IPS-NIHi11 (cell line): Measurements from ENCODE around the gene CNOT4.
"Not testable (repeated sequence)": the region's sequence is repeated elsewhere in the genome, so short reads cannot be mapped to it uniquely, and the experiment has no call there.

Experiments
- DNase-seq: peaks from one replicate; pipeline ENCODE4 v3.0.0; 2012; ENCODE audit warnings: mixed read lengths, low spot score

Gene CNOT4

DNA sequence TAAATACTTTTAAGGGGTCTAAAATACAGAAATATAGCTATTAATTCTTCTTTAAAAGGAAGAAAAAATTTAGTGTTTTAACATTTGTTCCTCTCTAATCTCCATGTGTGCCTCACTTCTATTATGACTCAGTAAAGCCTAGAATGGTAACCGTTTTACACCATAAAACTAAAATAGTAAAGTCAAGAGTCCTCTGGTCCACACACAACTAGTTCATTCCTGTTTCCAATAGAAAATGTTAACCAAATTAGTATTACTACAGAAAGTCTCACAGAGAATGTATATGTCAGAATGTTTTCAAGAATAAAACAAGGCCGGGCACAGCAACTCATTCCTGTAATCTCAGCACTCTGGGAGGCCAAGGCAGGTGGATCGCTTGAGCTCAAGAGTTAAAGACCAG is 55.8 kb downstream of the CNOT4 start:
- DNase-seq: no peak

- DNase-seq: no peak
Measured at GRCh38 chr7:135449436-135449835, 60.5 kb downstream of the CNOT4 start.

DNA sequence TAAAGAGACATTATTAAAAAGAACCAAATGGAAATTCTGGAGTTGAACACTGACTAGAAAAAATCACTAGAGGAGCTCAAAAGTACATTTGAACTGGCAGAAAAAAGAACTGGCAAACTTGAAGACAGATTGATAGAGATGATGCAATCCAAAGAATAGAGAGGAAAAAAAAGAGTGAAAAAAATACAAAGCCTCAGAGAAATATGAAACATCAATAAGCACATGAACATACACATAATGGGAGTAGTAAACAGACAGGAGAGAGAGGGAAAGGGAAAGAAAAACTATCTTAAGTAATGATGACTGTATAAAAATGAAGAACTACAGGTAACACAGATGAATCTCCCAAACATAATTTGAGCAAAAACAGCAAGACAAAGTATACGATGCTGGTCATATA is 61.1 kb downstream of the CNOT4 start:
- no peak for DNase-seq

DNA sequence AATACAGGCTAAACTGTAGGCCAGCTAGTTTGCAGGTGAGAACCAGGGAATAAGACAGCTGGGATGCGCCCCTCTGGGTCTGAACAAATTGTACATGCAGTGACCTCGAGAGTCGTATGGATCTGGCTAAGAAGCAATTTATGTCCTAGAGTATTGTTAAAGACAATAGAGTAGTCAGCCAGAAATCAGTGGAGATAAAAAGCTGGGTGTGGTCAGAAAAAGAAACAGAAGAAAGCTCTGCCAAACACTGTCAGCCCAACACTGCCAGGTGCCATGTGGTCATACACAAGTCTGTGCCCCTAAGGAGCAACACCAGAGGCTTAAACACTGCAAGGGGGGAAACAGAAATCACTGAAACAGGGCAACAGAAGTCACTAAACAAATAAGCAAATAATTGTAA is 62.2 kb downstream of the CNOT4 start:
- DNase-seq: no peak

GRCh38 chr7:135445690-135446089 is 64.2 kb downstream of the CNOT4 start:
- DNase-seq: no peak

- not testable (repeated sequence) for DNase-seq
Measured at GRCh38 chr7:135445266-135445665, 64.6 kb downstream of the CNOT4 start.

DNA sequence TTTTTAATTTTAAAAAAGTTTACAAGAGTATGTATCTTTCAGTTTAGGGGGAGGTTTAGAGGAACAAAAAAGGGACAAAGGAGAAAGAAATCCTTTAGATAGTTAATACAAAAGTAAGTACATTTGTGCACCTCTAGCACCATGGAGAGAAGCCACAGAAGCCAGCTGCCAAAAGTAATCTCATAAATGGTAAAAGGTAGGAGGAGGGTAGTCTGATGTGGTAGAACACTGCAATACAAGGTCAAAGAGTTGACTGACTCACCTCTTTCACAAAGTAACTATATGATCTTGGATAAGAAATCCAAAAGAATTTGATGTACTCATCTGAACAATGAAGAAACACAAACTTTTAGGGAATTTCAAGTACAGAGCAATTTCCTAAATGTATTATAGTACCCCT is 68.1 kb downstream of the CNOT4 start:
- DNase-seq: no peak

DNA sequence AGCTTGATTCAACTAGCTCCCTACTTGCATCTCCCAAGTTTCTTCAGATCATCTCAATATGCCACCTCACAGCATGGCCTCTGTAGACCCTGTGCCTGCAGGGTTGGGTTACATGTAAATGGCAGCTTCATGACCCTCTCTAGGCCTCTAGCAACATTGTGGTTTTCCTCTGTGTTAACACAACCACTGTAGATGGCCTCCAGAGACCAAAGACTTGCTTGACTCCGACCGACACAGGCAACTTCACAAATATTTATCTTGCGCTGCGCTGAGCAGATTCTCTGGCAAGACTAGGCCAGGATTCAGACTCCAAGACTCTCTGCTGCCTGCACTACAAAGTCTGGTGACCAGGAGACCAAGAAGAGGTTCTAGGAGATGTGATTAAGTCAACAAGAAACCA is 75.9 kb downstream of the CNOT4 start:
- DNase-seq: no peak

GRCh38 chr7:135430626-135431025 is 79.3 kb downstream of the CNOT4 start:
- no peak for DNase-seq

DNA sequence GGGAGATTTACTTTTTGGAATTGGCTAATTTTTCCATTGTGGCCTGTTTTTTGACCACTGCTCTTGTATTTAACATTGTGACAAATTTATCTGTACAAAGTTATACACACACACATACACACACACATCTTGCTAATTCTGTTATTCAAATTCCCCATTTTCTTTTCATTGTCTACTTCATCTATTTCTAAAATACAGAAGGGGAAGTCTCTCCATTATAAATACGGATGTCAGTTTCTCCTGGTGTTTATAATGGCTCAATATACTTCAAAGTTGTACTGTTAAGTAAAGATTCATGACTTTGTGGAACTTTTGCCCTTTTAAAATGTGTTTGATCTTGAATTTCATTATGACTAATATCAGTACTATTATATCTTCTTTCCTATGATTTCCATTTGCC is 81.0 kb downstream of the CNOT4 start:
- no peak for DNase-seq

GRCh38 chr7:135428011-135428410 is 81.9 kb downstream of the CNOT4 start:
- DNase-seq: no peak

GRCh38 chr7:135427166-135427565 is 82.7 kb downstream of the CNOT4 start:
- DNase-seq: no peak

- no peak for DNase-seq
Measured at GRCh38 chr7:135425036-135425435, 84.9 kb downstream of the CNOT4 start.

DNA sequence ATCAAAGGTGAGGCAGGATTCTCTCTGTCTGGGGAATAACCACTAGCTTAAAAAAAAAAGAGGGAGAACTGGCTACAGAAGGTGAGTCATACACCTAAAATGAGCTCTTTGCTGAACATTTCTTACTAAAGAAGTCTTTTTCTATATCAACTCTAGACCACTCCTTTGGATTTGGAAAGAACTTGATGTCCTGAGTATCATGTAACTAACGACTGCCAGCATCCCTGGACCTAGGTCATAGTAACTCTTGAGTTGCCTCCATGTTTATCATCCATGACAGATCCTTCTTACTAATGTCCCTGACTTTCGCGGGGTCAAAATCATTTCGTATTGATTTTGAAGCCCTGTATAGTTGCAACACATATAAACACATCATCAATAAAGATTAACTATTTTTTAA is 89.1 kb downstream of the CNOT4 start:
- no peak for DNase-seq

- DNase-seq: no peak
Measured at GRCh38 chr7:135416431-135416830, 93.5 kb downstream of the CNOT4 start.

GRCh38 chr7:135414850-135415439 is 95.0 kb downstream of the CNOT4 start:
- DNase-seq: peak; percentile 33

DNA sequence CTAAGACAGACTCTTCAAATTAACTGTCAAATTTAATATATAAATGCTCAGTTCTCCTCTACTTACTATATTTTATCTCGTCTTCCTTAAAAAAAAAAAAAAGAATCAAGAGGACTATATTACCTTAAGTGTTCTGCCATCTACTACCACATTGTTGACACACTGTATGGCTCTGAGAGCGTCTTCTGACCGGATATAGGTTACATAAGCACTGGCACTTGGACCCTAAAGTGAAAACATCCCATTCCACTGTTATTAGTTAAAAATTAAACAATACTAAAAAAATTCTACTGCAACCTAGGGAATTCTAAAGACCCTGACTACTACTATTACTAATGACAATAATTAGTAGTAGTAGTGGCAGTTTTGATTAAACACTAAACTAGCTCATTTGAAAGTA is 95.7 kb downstream of the CNOT4 start:
- DNase-seq: no peak

- DNase-seq: no peak
Measured at GRCh38 chr7:135411098-135411497, 98.8 kb downstream of the CNOT4 start.

- no peak for DNase-seq
Measured at GRCh38 chr7:135410543-135410942, 99.4 kb downstream of the CNOT4 start.

DNA sequence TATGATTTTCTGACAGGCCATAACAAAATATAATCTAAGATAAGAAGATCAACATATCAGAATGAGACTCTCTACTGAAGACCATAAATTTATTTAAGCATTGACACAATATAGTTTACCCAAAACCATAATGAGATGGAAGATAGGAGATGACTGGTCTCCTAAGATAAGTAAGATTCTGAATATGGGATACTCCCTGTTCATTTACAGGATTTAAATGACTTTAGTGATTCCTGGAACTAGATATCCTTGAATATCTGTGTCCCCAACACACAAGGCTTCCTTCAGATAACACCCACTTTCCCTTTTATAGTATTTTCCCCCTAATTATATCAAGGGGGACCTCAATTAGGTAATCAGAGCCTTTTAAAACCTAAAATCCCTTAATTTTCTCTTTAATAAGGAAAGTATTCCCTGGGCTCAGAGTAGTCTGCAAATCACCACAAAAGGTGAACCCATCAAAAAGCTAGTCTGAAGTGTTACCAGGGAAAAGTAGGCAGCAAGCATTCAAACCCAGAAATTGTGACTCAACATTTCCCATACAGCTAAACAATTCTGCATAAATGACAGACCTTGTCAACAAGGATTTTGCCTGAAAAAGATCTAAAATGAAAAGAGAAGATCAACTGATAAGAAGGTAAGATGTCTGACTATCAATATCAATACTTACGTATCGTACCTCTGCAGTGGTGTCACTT is 99.9 kb downstream of the CNOT4 start:
- no peak for DNase-seq

DNA sequence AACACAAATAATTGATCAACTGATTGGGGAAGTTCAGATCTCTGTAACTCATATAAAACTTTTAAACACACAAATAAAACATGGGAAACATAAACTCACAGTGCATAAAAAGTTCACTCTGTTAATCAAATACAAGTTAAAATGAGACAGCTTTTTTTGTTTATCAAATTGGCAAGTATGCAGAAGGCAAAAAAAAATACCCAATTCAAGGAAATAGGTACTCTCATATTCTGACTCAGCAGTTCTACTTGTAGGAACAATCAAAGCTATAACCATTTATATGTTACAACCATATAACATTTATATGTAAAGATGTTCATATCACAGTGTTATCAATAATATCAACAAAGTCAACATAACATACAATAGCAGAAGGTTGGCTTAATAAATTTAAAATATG is 102.0 kb downstream of the CNOT4 start:
- DNase-seq: no peak

DNA sequence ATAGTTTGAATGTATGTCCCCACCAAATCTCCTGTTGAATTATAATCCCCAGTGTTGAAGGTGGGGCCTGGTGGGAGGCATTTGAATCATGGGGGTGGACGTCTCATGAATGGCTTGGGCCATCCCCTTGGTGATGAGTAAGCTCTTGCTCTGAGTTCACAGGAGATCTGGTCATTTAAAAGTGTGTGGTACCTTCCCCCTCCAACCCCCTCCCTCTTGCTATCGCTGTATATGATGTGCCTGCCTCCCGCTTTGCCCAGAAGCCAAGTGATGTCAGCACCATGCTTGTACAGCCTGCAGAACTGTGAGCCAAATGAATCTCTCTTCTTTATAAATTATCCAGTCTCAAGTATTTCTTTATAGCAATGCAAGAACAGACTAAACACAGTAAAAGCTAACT is 103.0 kb downstream of the CNOT4 start:
- no peak for DNase-seq

DNA sequence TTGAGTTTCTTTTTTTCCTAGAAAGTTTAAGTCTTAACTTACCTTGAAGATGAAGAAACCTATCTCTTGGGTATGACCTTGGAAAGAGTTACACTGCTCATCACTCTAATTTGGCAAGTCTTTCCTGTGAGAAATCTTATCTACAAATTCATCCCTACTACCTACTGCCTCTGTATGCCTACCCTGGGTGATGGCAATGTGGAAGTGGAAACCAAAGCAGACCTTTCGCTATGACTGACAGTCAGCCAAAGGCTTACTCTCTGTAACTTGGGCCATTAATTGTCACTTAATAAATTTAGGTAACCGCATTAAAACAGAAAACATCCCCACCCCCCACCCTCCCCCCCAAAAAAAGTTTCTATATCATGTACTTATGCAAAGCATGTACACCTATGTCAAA is 103.9 kb downstream of the CNOT4 start:
- no peak for DNase-seq

DNA sequence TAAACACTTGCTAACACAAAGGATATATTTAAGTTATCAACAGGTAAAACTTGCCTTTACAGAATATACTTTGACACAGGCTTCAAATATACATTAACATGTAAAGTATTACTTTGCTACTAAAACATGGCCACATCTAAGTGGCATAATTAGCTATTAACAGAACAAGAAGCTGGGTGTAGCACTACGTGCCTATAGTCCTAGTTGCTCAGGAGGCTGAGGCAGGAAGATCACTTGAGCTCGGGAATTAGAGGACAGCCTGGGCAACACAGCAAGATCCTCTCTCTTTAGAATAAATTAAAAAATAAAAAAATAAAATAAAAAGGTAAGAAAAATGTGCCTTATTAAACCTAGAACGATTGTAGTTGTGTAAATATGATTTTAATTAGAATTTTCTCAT is 106.6 kb downstream of the CNOT4 start:
- no peak for DNase-seq
